ENCODE measurements around the gene UBE2J2.

The UBE2J2 gene

GRCh38 chr1:1229770-1230169, 43.9 kb downstream of the UBE2J2 start:
- no peak for DNase-seq (ENCODE audit: low read depth in 3 of 3, low spot score in 1 of 3)

- no peak for DNase-seq (ENCODE audit: low read depth in 3 of 3, low spot score in 1 of 3)
Observed at GRCh38 chr1:1228596-1229321, 44.9 kb downstream of the UBE2J2 start.

GRCh38 chr1:1228187-1228586, 45.5 kb downstream of the UBE2J2 start:
- no peak for DNase-seq (ENCODE audit: low read depth in 3 of 3, low spot score in 1 of 3)

- no peak for DNase-seq (ENCODE audit: low read depth in 3 of 3, low spot score in 1 of 3)
Observed at GRCh38 chr1:1227386-1227785, 46.3 kb downstream of the UBE2J2 start.

GRCh38 chr1:1226566-1227362, 46.9 kb downstream of the UBE2J2 start:
- no peak for DNase-seq (ENCODE audit: low read depth in 3 of 3, low spot score in 1 of 3)

- no peak for DNase-seq (ENCODE audit: low read depth in 3 of 3, low spot score in 1 of 3)
Observed at GRCh38 chr1:1225913-1226312, 47.7 kb downstream of the UBE2J2 start.

GRCh38 chr1:1225238-1225845, 48.3 kb downstream of the UBE2J2 start:
- no peak for DNase-seq (ENCODE audit: low read depth in 3 of 3, low spot score in 1 of 3)

GRCh38 chr1:1223891-1224290, 49.8 kb downstream of the UBE2J2 start:
- no peak for DNase-seq (ENCODE audit: low read depth in 3 of 3, low spot score in 1 of 3)

- no peak for DNase-seq (ENCODE audit: low read depth in 3 of 3, low spot score in 1 of 3)
Observed at GRCh38 chr1:1223321-1223720, 50.3 kb downstream of the UBE2J2 start.

- DNase-seq (ENCODE audit: low read depth in 3 of 3, low spot score in 1 of 3) = no peak
Observed at GRCh38 chr1:1222575-1223225, 51.0 kb downstream of the UBE2J2 start.

GRCh38 chr1:1221887-1222574, 51.6 kb downstream of the UBE2J2 start:
- no peak for DNase-seq (ENCODE audit: low read depth in 3 of 3, low spot score in 1 of 3)

GRCh38 chr1:1220197-1220596, 53.5 kb downstream of the UBE2J2 start:
- no peak for DNase-seq (ENCODE audit: low read depth in 3 of 3, low spot score in 1 of 3)

GRCh38 chr1:1219341-1219740, 54.3 kb downstream of the UBE2J2 start:
- no peak for DNase-seq (ENCODE audit: low read depth in 3 of 3, low spot score in 1 of 3)

GRCh38 chr1:1218524-1219200, 55.0 kb downstream of the UBE2J2 start:
- no peak for DNase-seq (ENCODE audit: low read depth in 3 of 3, low spot score in 1 of 3)

- no peak for DNase-seq (ENCODE audit: low read depth in 3 of 3, low spot score in 1 of 3)
Observed at GRCh38 chr1:1217621-1218523, 55.8 kb downstream of the UBE2J2 start.

GRCh38 chr1:1216770-1217620, 56.7 kb downstream of the UBE2J2 start:
- DNase-seq (ENCODE audit: low read depth in 3 of 3, low spot score in 1 of 3) = no peak

GRCh38 chr1:1215881-1216605, 57.6 kb downstream of the UBE2J2 start:
- DNase-seq (ENCODE audit: low read depth in 3 of 3, low spot score in 1 of 3) = no peak

Measured in stimulated activated CD4-positive, alpha-beta T cell treated with anti-CD3 and anti-CD28 coated beads, TNF-alpha, amount 100 ng/mL, for 1 hour (primary cell).